ENCODE data around the gene RDM1. TPM values are rescaled to one million over a fixed set of nuclear protein-coding genes. Genes with fewer than 3 reads are reported as not detected.

RDM1 gene
- total and polyA plus RNA-seq, 2 donors (not counting 1 experiment from before 2014, with no cell fraction given) = 0.48 to 0.83 TPM

- DNase-seq (ENCODE audit: low read depth in 2 of 2) = no peak
- Histone ChIP-seq H3K27me3 (ENCODE audit: control insufficient read depth, insufficient read depth, low read length) (no peaks in the 10 kb centered on the region), H3K9ac (ENCODE audit: insufficient read depth, low read length) (no peak overlapping the region), H3K4me3 (replicated peaks in 1 of 4; ENCODE audit: control extremely low read depth in 1 of 4, insufficient read depth in 1 of 4, low read depth in 3 of 4, low read length in 4 of 4) (no peak overlapping the region), H3K4me2 (ENCODE audit: extremely low read depth, insufficient read depth, low read length) (no peak overlapping the region), H2AFZ (ENCODE audit: low read length) (no peak overlapping the region), H3K79me2 (ENCODE audit: control insufficient read depth, insufficient read depth, low read length) (no peaks in the 10 kb centered on the region), H4K20me1 (ENCODE audit: control insufficient read depth, extremely low read depth, insufficient read depth, low read length) (no peaks in the 10 kb centered on the region), H3K4me1 (ENCODE audit: control insufficient read depth, extremely low read depth, insufficient read depth, low read length) (no peaks in the 10 kb centered on the region), H3K36me3 (ENCODE audit: control insufficient read depth, insufficient read depth, low read length) (no peaks in the 10 kb centered on the region), H3K9me3 (ENCODE audit: control insufficient read depth, insufficient read depth, low read depth, low read length) (no peaks in the 10 kb centered on the region), H3K27ac (ENCODE audit: insufficient read depth, low read length) (no peak overlapping the region)
- TF ChIP-seq CTCF (conservative IDR thresholded peaks at IDR 0.05 in 1 of 2, IDR thresholded peaks at IDR 0.05 in 1 of 2; ENCODE audit: low read depth in 1 of 2, low read length in 2 of 2) (no peak), EZH2 (IDR thresholded peaks at IDR 0.05; ENCODE audit: low read length, missing control alignments) (no peak)
These were observed 18.1 kb downstream of the RDM1 start for GRCh38 chr17:35912339-35912912.

- Histone ChIP-seq H3K27ac (ENCODE audit: insufficient read depth, low read length) (no peak overlapping the region), H3K27me3 (ENCODE audit: control insufficient read depth, insufficient read depth, low read length) (no peaks in the 10 kb centered on the region), H3K36me3 (ENCODE audit: control insufficient read depth, insufficient read depth, low read length) (no peaks in the 10 kb centered on the region), H3K9ac (ENCODE audit: insufficient read depth, low read length) (no peak overlapping the region), H3K4me3 (replicated peaks in 1 of 4; ENCODE audit: control extremely low read depth in 1 of 4, insufficient read depth in 1 of 4, low read depth in 3 of 4, low read length in 4 of 4) (no peak overlapping the region), H3K4me1 (ENCODE audit: control insufficient read depth, extremely low read depth, insufficient read depth, low read length) (no peaks in the 10 kb centered on the region), H3K4me2 (ENCODE audit: extremely low read depth, insufficient read depth, low read length) (no peak overlapping the region), H3K79me2 (ENCODE audit: control insufficient read depth, insufficient read depth, low read length) (no peaks in the 10 kb centered on the region), H4K20me1 (ENCODE audit: control insufficient read depth, extremely low read depth, insufficient read depth, low read length) (no peaks in the 10 kb centered on the region), H3K9me3 (ENCODE audit: control insufficient read depth, insufficient read depth, low read depth, low read length) (no peaks in the 10 kb centered on the region), H2AFZ (ENCODE audit: low read length) (no peak overlapping the region)
- no peak for DNase-seq (ENCODE audit: low read depth in 2 of 2)
- TF ChIP-seq EZH2 (IDR thresholded peaks at IDR 0.05; ENCODE audit: low read length, missing control alignments) (no peak), CTCF (conservative IDR thresholded peaks at IDR 0.05 in 1 of 2, IDR thresholded peaks at IDR 0.05 in 1 of 2; ENCODE audit: low read depth in 1 of 2, low read length in 2 of 2) (no peak)
These were observed 21.2 kb downstream of the RDM1 start for GRCh38 chr17:35909408-35909807.

GRCh38 chr17:35907691-35908090, 22.9 kb downstream of the RDM1 start:
- TF ChIP-seq EZH2 (IDR thresholded peaks at IDR 0.05; ENCODE audit: low read length, missing control alignments) (no peak), CTCF (conservative IDR thresholded peaks at IDR 0.05 in 1 of 2, IDR thresholded peaks at IDR 0.05 in 1 of 2; ENCODE audit: low read depth in 1 of 2, low read length in 2 of 2) (no peak)
- Histone ChIP-seq H3K4me2 (ENCODE audit: extremely low read depth, insufficient read depth, low read length) (no peak overlapping the region), H3K27me3 (ENCODE audit: control insufficient read depth, insufficient read depth, low read length) (no peaks in the 10 kb centered on the region), H3K4me1 (ENCODE audit: control insufficient read depth, extremely low read depth, insufficient read depth, low read length) (no peaks in the 10 kb centered on the region), H2AFZ (ENCODE audit: low read length) (no peak overlapping the region), H3K79me2 (ENCODE audit: control insufficient read depth, insufficient read depth, low read length) (no peaks in the 10 kb centered on the region), H3K4me3 (replicated peaks in 1 of 4; ENCODE audit: control extremely low read depth in 1 of 4, insufficient read depth in 1 of 4, low read depth in 3 of 4, low read length in 4 of 4) (no peak overlapping the region), H3K36me3 (ENCODE audit: control insufficient read depth, insufficient read depth, low read length) (no peaks in the 10 kb centered on the region), H4K20me1 (ENCODE audit: control insufficient read depth, extremely low read depth, insufficient read depth, low read length) (no peaks in the 10 kb centered on the region), H3K9ac (ENCODE audit: insufficient read depth, low read length) (no peak overlapping the region), H3K9me3 (ENCODE audit: control insufficient read depth, insufficient read depth, low read depth, low read length) (no peaks in the 10 kb centered on the region), H3K27ac (ENCODE audit: insufficient read depth, low read length) (no peak overlapping the region)
- no peak for DNase-seq (ENCODE audit: low read depth in 2 of 2)

All from fibroblast of lung (primary cell).